Raji (cell line): ENCODE measurements around the gene SLC35C1.

Experiments
- POLR2A ChIP-seq: IDR thresholded peaks from 2 replicates; pipeline ENCODE4 v1.6.1; 2011; ENCODE audit warnings: low read depth, low read length, control low read depth; ENCODE audit not compliant: insufficient read depth

The SLC35C1 gene

GRCh38 chr11:45804761-45805304 lies at the start of gene SLC35C1:
SLC35C1 (plus strand) TSS chr11:45805149; CDS start chr11:45805802, 653 bp downstream.
- TF ChIP-seq POLR2A: peak; percentile 83

GRCh38 chr11:45755281-45755859 lies 49.6 kb upstream of the SLC35C1 start:
- TF ChIP-seq POLR2A: no peak

- no peak for TF ChIP-seq POLR2A
Measured at GRCh38 chr11:45756384-45757010, 48.5 kb upstream of the SLC35C1 start.

GRCh38 chr11:45757672-45758071 lies 47.3 kb upstream of the SLC35C1 start:
- TF ChIP-seq POLR2A: no peak

GRCh38 chr11:45761659-45762058 lies 43.3 kb upstream of the SLC35C1 start:
- TF ChIP-seq POLR2A: no peak

GRCh38 chr11:45765107-45765668 lies 39.8 kb upstream of the SLC35C1 start:
- TF ChIP-seq POLR2A: no peak

- TF ChIP-seq POLR2A: no peak
Measured at GRCh38 chr11:45765836-45766235, 39.1 kb upstream of the SLC35C1 start.

GRCh38 chr11:45766469-45766868 lies 38.5 kb upstream of the SLC35C1 start:
- TF ChIP-seq POLR2A: no peak

GRCh38 chr11:45768486-45768885 lies 36.5 kb upstream of the SLC35C1 start:
- no peak for TF ChIP-seq POLR2A

GRCh38 chr11:45769960-45770359 lies 35.0 kb upstream of the SLC35C1 start:
- TF ChIP-seq POLR2A: no peak

- no peak for TF ChIP-seq POLR2A
Measured at GRCh38 chr11:45771193-45771565, 33.8 kb upstream of the SLC35C1 start.

GRCh38 chr11:45771566-45772448 lies 33.1 kb upstream of the SLC35C1 start:
- TF ChIP-seq POLR2A: no peak

GRCh38 chr11:45772449-45772774 lies 32.5 kb upstream of the SLC35C1 start:
- TF ChIP-seq POLR2A: no peak

GRCh38 chr11:45772986-45773785 lies 31.8 kb upstream of the SLC35C1 start:
- TF ChIP-seq POLR2A: no peak
